Osteoblast (primary cell): Measurements from ENCODE around the gene MRPL53. TPM values are rescaled to one million over a fixed set of nuclear protein-coding genes. Genes with fewer than 3 reads are reported as not detected.

Source experiments
- DNase-seq: peaks from one replicate; pipeline ENCODE4 v3.0.0; 2011; ENCODE audit warnings: low spot score, mixed read lengths; ENCODE audit not compliant: insufficient read length; ENCODE audit errors: missing footprints
- H2AFZ ChIP-seq: 2 replicates; pipeline ENCODE4 v1.6.0; 2011; ENCODE audit warnings: mild to moderate bottlenecking, low read length
- H3K27ac ChIP-seq: 2 replicates; pipeline ENCODE4 v1.5.1; 2011; ENCODE audit warnings: mild to moderate bottlenecking, low read depth, low read length, moderate library complexity
- H3K27me3 ChIP-seq: 2 replicates; pipeline ENCODE4 v1.6.0; 2012; ENCODE audit warnings: mild to moderate bottlenecking, control low read depth, inconsistent platforms, low read length, moderate library complexity; ENCODE audit not compliant: insufficient read depth
- H3K36me3 ChIP-seq: 2 replicates; pipeline ENCODE4 v1.5.1; 2011; ENCODE audit warnings: mild to moderate bottlenecking, low read length, control low read depth, moderate library complexity; ENCODE audit not compliant: insufficient read depth
- H3K4me1 ChIP-seq: 2 replicates; pipeline ENCODE4 v1.5.1; 2011; ENCODE audit warnings: mild to moderate bottlenecking, low read length, control low read depth, moderate library complexity; ENCODE audit not compliant: insufficient read depth
- H3K4me2 ChIP-seq: 2 replicates; pipeline ENCODE4 v1.6.0; 2011; ENCODE audit warnings: mild to moderate bottlenecking, low read length; ENCODE audit not compliant: insufficient read depth
- H3K4me3 ChIP-seq: fragments of 200-600 bp; sonication (generic); 3 replicates; pipeline ENCODE4 v1.5.1; 2012; ENCODE audit warnings: mild to moderate bottlenecking, low read length, inconsistent platforms; ENCODE audit not compliant: insufficient read depth
- H3K79me2 ChIP-seq: 2 replicates; pipeline ENCODE4 v1.6.0; 2012; ENCODE audit warnings: mild to moderate bottlenecking, low read length, control low read depth, inconsistent platforms; ENCODE audit not compliant: insufficient read depth
- H3K9me3 ChIP-seq: 2 replicates; pipeline ENCODE4 v1.5.1; 2011; ENCODE audit warnings: low read depth, low read length, control low read depth
- H4K20me1 ChIP-seq: 2 replicates; pipeline ENCODE4 v1.6.0; 2012; ENCODE audit warnings: mild to moderate bottlenecking, low read length, control low read depth; ENCODE audit not compliant: insufficient read depth
- CTCF ChIP-seq: IDR thresholded peaks from 2 replicates; pipeline ENCODE4 v1.5.1; 2011; ENCODE audit warnings: mild to moderate bottlenecking, low read depth, low read length, moderate library complexity; ENCODE audit errors: extremely low read depth
- total RNA-seq: library from RNA; depleted of rRNA; stranded (reverse); fragments of >200 nt; gene quantifications from 2 replicates; pipeline ENCODE4 v1.2.3, GENCODE V29; 2012

Gene MRPL53
- total RNA-seq, 1 donor = 23.5 TPM

- H3K4me1 ChIP-seq = peaks cover 54% of the 10 kb centered on the region
- peak overlapping the region; percentile 80 for H3K4me3 ChIP-seq
- H3K4me2 ChIP-seq = peak overlapping the region; percentile 91
- H4K20me1 ChIP-seq = no peaks in the 10 kb centered on the region
- peak overlapping the region; percentile 81 for H3K27ac ChIP-seq
- peaks cover 14% of the 10 kb centered on the region for H3K36me3 ChIP-seq
- no peaks in the 10 kb centered on the region for H3K9me3 ChIP-seq
- peaks cover 41% of the 10 kb centered on the region for H3K79me2 ChIP-seq
- no peak overlapping the region for H2AFZ ChIP-seq
- DNase-seq = peak; percentile 87
- no peak for TF ChIP-seq CTCF
- no peaks in the 10 kb centered on the region for H3K27me3 ChIP-seq
Measured at GRCh38 chr2:74504591-74504990, 32.1 kb upstream of the MRPL53 start.

GRCh38 chr2:74503506-74504475 lies 31.3 kb upstream of the MRPL53 start:
- Histone ChIP-seq H3K79me2 (peaks cover 41% of the 10 kb centered on the region), H3K36me3 (peaks cover 14% of the 10 kb centered on the region), H4K20me1 (no peaks in the 10 kb centered on the region), H3K27me3 (no peaks in the 10 kb centered on the region), H3K27ac (peak overlapping the region; percentile 81), H3K4me2 (peak overlapping the region; percentile 91), H3K4me3 (peak overlapping the region; percentile 80), H2AFZ (peak overlapping the region; percentile 82), H3K9me3 (no peaks in the 10 kb centered on the region), H3K4me1 (peaks cover 54% of the 10 kb centered on the region)
- peak; percentile 86 for DNase-seq
- no peak for TF ChIP-seq CTCF

- H3K4me1 ChIP-seq = peaks cover 53% of the 10 kb centered on the region
- peak overlapping the region; percentile 91 for H3K4me2 ChIP-seq
- TF ChIP-seq CTCF = peak; percentile 16
Measured at GRCh38 chr2:74502720-74503505, 30.4 kb upstream of the MRPL53 start.

More at GRCh38 chr2:74502720-74503505, 30.4 kb upstream of the MRPL53 start:
- H3K27ac ChIP-seq = peak overlapping the region; percentile 81
- H3K27me3 ChIP-seq = no peaks in the 10 kb centered on the region
- no peaks in the 10 kb centered on the region for H4K20me1 ChIP-seq
- DNase-seq = peak; percentile 99
- peak overlapping the region; percentile 80 for H3K4me3 ChIP-seq
- peak overlapping the region; percentile 82 for H2AFZ ChIP-seq
- peaks cover 41% of the 10 kb centered on the region for H3K79me2 ChIP-seq
- H3K9me3 ChIP-seq = no peaks in the 10 kb centered on the region
- H3K36me3 ChIP-seq = peaks cover 14% of the 10 kb centered on the region
